Hepatocyte (in vitro differentiated cells): ENCODE results near the gene CYSRT1. TPM values are rescaled to one million over a fixed set of nuclear protein-coding genes. Genes with fewer than 3 reads are reported as not detected.

Source experiments
- DNase-seq: peaks from one replicate; pipeline ENCODE4 v3.0.0-alpha.2; 2016; ENCODE audit warnings: low spot score
- H2AFZ ChIP-seq: fragments of 200-600 bp; sonication (generic); 2 replicates; pipeline ENCODE4 v1.6.0; 2016; ENCODE audit warnings: antibody characterized with exemption, mild to moderate bottlenecking
- H3K27ac ChIP-seq: fragments of 200-600 bp; sonication (generic); 2 replicates; pipeline ENCODE4 v1.5.1; 2016; ENCODE audit warnings: mild to moderate bottlenecking
- H3K27me3 ChIP-seq: fragments of 200-600 bp; sonication (generic); 2 replicates; pipeline ENCODE4 v1.6.1; 2016
- H3K36me3 ChIP-seq: fragments of 200-600 bp; sonication (generic); replicated peaks from 2 replicates; pipeline ENCODE4 v1.5.1; 2016; ENCODE audit warnings: low read depth; ENCODE audit not compliant: insufficient read depth
- H3K4me1 ChIP-seq: fragments of 200-600 bp; sonication (generic); 2 replicates; pipeline ENCODE4 v1.5.1; 2016; ENCODE audit warnings: mild to moderate bottlenecking, moderate library complexity; ENCODE audit not compliant: insufficient read depth
- H3K4me2 ChIP-seq: fragments of 200-600 bp; sonication (generic); 2 replicates; pipeline ENCODE4 v1.6.0; 2016
- H3K4me3 ChIP-seq: fragments of 200-600 bp; sonication (generic); 2 replicates; pipeline ENCODE4 v1.5.1; 2016; ENCODE audit warnings: mild to moderate bottlenecking
- H3K79me2 ChIP-seq: fragments of 200-600 bp; sonication (generic); 2 replicates; pipeline ENCODE4 v1.6.0; 2017; ENCODE audit warnings: mild to moderate bottlenecking
- H3K9me2 ChIP-seq: fragments of 200-600 bp; sonication (generic); replicated peaks from 2 replicates; pipeline ENCODE4 v1.6.0; 2017; ENCODE audit warnings: mild to moderate bottlenecking; ENCODE audit not compliant: insufficient read depth
- H3K9me3 ChIP-seq: fragments of 200-600 bp; sonication (generic); 2 replicates; pipeline ENCODE4 v1.5.1; 2016; ENCODE audit warnings: low read depth, mild to moderate bottlenecking
- H4K20me1 ChIP-seq: fragments of 200-600 bp; sonication (generic); 2 replicates; pipeline ENCODE4 v1.6.0; 2016; ENCODE audit warnings: mild to moderate bottlenecking; ENCODE audit not compliant: insufficient read depth, poor library complexity, severe bottlenecking
- EZH2 ChIP-seq: fragments of 200-600 bp; sonication (generic); IDR thresholded peaks from 2 replicates; pipeline ENCODE4 v1.6.1; 2016; ENCODE audit warnings: antibody characterized with exemption, mild to moderate bottlenecking, borderline replicate concordance
- EZH2phosphoT487 ChIP-seq: fragments of 200-600 bp; sonication (generic); IDR thresholded peaks from one replicate; pipeline ENCODE4 v1.6.1; 2018; ENCODE audit warnings: antibody characterized with exemption, mild to moderate bottlenecking, low read depth, moderate library complexity; ENCODE audit not compliant: unreplicated experiment, severe bottlenecking
- WGBS: methylation state at CpG from one replicate; pipeline ENCODE4 v1.1.6; 2016; ENCODE audit warnings: low lambda C conversion rate; ENCODE audit errors: missing lambda C conversion rate; 5-methylcytosine and 5-hydroxymethylcytosine counted together
- polyA plus RNA-seq: library from polyadenylated mRNA; unstranded; fragments of >200 nt; fragmentation: Nextera tagmentation; extraction: Ambion mirVana; gene quantifications from 2 replicates; pipeline ENCODE4 v1.2.1, GENCODE V29; 2016
- total RNA-seq: library from RNA; depleted of rRNA; stranded (reverse); fragments of >200 nt; gene quantifications from 2 replicates; pipeline ENCODE4 v1.2.3, GENCODE V29; 2014
- TF ChIP-seq, protein P1 (sequence below): fragments of 200-600 bp; sonication (generic); IDR thresholded peaks from 2 replicates; pipeline ENCODE4 v1.5.1; 2016; ENCODE audit warnings: antibody characterized with exemption, mild to moderate bottlenecking; ENCODE audit not compliant: poor library complexity

The CYSRT1 gene, protein sequence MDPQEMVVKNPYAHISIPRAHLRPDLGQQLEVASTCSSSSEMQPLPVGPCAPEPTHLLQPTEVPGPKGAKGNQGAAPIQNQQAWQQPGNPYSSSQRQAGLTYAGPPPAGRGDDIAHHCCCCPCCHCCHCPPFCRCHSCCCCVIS
- total RNA-seq (1.4 and 2.4 TPM in 2 replicates), polyA plus RNA-seq (2.1 and 4.3 TPM in 2 replicates)

DNA sequence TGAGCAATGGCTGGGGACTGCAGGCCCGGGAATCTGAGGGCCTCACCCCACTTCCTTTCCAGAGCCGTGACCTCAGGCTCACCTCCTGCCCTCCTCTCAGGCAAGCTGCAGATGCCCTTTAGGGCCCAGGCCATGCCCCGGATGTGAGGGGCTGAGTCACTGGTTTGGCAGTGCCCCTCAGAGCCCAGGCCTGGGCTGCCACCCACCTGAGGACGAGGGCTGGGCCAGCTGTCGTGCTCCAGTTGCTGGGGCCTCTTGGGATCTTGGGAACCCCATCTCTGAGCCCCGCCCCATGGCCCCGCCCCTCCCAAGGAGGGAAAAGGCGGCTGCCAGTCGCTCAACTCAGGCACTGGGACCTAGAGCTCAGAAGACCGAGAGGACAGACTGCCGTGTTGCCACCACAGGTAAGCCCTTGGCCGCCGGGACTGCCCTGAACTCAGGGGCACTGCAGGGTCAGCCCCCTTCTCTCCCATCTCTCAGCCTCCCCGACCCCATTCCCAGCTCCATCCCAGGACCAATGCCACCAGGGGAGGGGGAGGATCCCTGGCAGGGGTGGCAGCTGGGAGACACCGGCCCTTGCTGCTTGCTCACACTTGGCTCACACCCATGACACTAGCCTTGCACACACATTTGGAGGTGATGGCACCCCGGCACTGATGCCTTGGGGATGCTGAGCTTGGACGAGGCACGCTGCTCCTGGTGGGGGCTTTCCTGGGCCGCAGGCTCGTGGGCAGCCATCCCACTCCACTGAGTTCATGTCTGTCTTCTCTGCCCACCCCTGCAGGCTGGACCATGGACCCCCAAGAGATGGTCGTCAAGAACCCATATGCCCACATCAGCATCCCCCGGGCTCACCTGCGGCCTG lies at the start of gene CYSRT1:
TSS of gene CYSRT1 (plus strand) at position 345 of the 865 bp plus-strand sequence. CDS start at position 793, 448 bp downstream.
- Histone ChIP-seq H3K27me3 (no peaks in the 10 kb centered on the region), H3K9me2 (no peaks in the 10 kb centered on the region), H3K4me2 (peak within 1 kb of the TSS; percentile 94), H3K27ac (peak within 1 kb of the TSS; percentile 91), H3K4me3 (peak within 1 kb of the TSS; percentile 76), H3K79me2 (no peaks in the 10 kb centered on the region), H3K4me1 (peaks cover 43% of the 10 kb centered on the region), H2AFZ (peak within 1 kb of the TSS; percentile 78), H4K20me1 (no peaks in the 10 kb centered on the region), H3K36me3 (no peaks in the 10 kb centered on the region), H3K9me3 (no peaks in the 10 kb centered on the region)
- DNase-seq = no peak
- TF ChIP-seq, protein P1, sequence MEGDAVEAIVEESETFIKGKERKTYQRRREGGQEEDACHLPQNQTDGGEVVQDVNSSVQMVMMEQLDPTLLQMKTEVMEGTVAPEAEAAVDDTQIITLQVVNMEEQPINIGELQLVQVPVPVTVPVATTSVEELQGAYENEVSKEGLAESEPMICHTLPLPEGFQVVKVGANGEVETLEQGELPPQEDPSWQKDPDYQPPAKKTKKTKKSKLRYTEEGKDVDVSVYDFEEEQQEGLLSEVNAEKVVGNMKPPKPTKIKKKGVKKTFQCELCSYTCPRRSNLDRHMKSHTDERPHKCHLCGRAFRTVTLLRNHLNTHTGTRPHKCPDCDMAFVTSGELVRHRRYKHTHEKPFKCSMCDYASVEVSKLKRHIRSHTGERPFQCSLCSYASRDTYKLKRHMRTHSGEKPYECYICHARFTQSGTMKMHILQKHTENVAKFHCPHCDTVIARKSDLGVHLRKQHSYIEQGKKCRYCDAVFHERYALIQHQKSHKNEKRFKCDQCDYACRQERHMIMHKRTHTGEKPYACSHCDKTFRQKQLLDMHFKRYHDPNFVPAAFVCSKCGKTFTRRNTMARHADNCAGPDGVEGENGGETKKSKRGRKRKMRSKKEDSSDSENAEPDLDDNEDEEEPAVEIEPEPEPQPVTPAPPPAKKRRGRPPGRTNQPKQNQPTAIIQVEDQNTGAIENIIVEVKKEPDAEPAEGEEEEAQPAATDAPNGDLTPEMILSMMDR = no peak
- no peak for TF ChIP-seq EZH2phosphoT487
- TF ChIP-seq EZH2 = no peak
- whole genome bisulfite sequencing = 72% methylated on average over 22 of the region's 23 CpGs

DNA sequence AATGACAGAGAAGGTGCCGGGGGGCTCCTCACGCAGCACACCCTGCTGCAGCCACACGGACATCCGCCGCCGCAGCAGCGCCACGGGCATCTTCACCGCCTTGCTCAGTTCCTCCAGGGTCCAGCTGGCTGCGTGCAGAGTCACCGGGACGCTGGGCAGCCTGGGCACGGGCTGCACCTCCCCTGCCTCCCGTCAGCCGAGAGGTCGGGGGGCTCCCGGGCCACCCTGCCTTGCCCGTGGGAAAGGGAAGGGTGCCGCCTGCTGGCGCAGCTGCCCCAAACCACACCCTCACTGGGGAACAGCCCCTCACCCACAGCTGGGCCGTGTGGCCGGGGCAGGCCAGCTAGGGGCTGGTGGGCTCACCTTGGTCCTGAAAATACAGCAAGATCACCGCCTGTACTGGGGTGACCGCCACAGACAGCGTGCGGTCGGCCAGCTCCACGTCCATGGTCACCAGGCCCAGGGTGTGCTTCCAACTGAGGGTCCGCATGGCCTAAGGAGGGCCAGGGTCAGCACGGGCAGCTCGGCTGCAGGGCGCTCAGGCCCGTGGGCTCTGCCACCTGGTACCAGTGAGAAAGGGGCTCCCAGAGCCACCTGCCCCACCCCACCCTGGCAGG lies 49.5 kb upstream of the CYSRT1 start:
- Histone ChIP-seq H2AFZ (no peak overlapping the region), H3K9me2 (no peaks in the 10 kb centered on the region), H3K4me2 (no peak overlapping the region), H3K27ac (no peak overlapping the region), H3K79me2 (no peaks in the 10 kb centered on the region), H3K4me3 (no peak overlapping the region), H3K9me3 (no peaks in the 10 kb centered on the region), H3K27me3 (peaks cover 13% of the 10 kb centered on the region), H3K36me3 (no peaks in the 10 kb centered on the region), H3K4me1 (no peaks in the 10 kb centered on the region), H4K20me1 (no peaks in the 10 kb centered on the region)
- 61% methylated on average over 32 of the region's 33 CpGs for WGBS
- DNase-seq = no peak
- TF ChIP-seq, protein P1 = no peak
- TF ChIP-seq EZH2phosphoT487 = no peak
- TF ChIP-seq EZH2 = no peak

DNA sequence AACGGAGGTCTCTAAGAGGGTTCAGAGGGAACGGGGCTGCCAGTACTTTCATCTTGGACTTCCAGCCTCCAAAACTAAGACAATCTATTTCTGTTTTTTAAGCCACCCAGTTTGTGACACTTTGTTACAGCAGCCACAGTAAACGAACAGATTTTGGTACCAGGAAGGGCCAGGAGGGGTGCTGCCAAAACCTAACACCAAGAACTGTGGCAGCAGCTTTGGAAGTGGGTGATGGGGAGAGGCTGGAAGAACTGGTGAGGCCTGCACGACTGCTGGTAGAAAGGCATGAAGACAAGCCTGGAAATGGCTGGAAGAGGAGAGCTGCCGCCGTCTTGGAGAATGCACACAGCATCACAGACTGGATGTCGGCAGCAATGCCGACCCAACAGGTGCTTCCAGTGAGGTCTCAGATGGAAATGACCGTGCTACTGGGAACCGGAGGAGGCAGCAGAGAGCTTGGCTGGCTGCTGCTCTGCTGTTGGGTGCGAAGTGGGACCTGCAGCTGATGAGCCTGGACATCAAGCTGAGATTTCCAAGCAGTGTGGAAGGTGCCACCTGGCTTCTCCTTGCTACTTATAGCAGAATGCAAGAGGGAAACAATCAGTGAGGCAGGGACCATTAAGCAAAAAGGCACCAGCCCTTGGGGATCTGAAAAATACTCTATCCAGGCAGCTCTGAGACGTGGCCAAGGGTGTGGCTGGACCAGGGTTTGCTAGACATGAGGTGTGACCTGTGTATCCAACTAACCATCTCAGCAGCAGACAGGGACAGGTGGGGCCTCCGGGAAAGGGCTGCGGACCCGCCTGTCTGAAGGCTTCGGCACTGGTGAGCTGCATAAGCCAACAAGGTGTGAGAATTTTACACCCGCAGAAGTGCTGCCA lies 48.4 kb upstream of the CYSRT1 start:
- Histone ChIP-seq H3K27ac (no peak overlapping the region), H3K9me3 (no peaks in the 10 kb centered on the region), H3K4me1 (no peaks in the 10 kb centered on the region), H3K79me2 (no peaks in the 10 kb centered on the region), H3K4me3 (no peak overlapping the region), H3K36me3 (no peaks in the 10 kb centered on the region), H2AFZ (no peak overlapping the region), H3K27me3 (peaks cover 2% of the 10 kb centered on the region), H3K9me2 (no peaks in the 10 kb centered on the region), H3K4me2 (no peak overlapping the region), H4K20me1 (no peaks in the 10 kb centered on the region)
- WGBS = 61% methylated on average over 17 of the region's 17 CpGs
- TF ChIP-seq, protein P1 = peak; percentile 49
- TF ChIP-seq EZH2phosphoT487 = no peak
- peak; percentile 74 for DNase-seq
